GM23338 (cell line): ENCODE data around the gene DTX4. TPM values are rescaled to one million over a fixed set of nuclear protein-coding genes. Genes with fewer than 3 reads are reported as not detected.
A peak's percentile ranks its signal among the peaks of the same experiment; 100 is the strongest.

Experiments
- ATAC-seq: fragments of 200-7000 bp; cut with Tn5 transposase; 3 replicates; pipeline ENCODE4 v1.9.1; 2020
- DNase-seq: peaks from one replicate; pipeline ENCODE4 v3.0.0-alpha.2; 2015; ENCODE audit warnings: low spot score
- H2AFZ ChIP-seq: fragments of 200-600 bp; sonication (generic); 2 replicates; pipeline ENCODE4 v1.8.0; 2016; ENCODE audit warnings: antibody characterized with exemption, mild to moderate bottlenecking, moderate library complexity
- H3F3A ChIP-seq: fragments of 200-600 bp; sonication (generic); replicated peaks from 2 replicates; pipeline ENCODE4 v1.8.0; 2017; ENCODE audit warnings: antibody characterized with exemption, mixed run types, low read depth
- H3K27ac ChIP-seq: fragments of 200-600 bp; sonication (generic); 2 replicates; pipeline ENCODE4 v1.6.1; 2016; ENCODE audit warnings: low read depth
- H3K27me3 ChIP-seq: fragments of 200-600 bp; sonication (generic); 2 replicates; pipeline ENCODE4 v1.8.0; 2016; ENCODE audit warnings: mild to moderate bottlenecking, mixed run types, moderate library complexity; ENCODE audit not compliant: insufficient read depth
- H3K36me3 ChIP-seq: fragments of 200-600 bp; sonication (generic); 2 replicates; pipeline ENCODE4 v1.8.0; 2016; ENCODE audit warnings: mild to moderate bottlenecking; ENCODE audit not compliant: insufficient read depth
- H3K4me1 ChIP-seq: fragments of 200-600 bp; sonication (generic); 2 replicates; pipeline ENCODE4 v1.8.0; 2016; ENCODE audit warnings: mild to moderate bottlenecking, moderate library complexity; ENCODE audit not compliant: insufficient read depth
- H3K4me2 ChIP-seq: fragments of 200-600 bp; sonication (generic); 2 replicates; pipeline ENCODE4 v1.7.1; 2017; ENCODE audit warnings: mixed run types
- H3K4me3 ChIP-seq: fragments of 200-600 bp; sonication (generic); 2 replicates; pipeline ENCODE4 v1.6.1; 2016; ENCODE audit warnings: mixed run types
- H3K79me2 ChIP-seq: fragments of 200-600 bp; sonication (generic); replicated peaks from 2 replicates; pipeline ENCODE4 v1.8.0; 2017; ENCODE audit warnings: mild to moderate bottlenecking; ENCODE audit not compliant: insufficient read depth
- H3K9me2 ChIP-seq: fragments of 200-600 bp; sonication (generic); 2 replicates; pipeline ENCODE4 v1.8.0; 2017; ENCODE audit not compliant: insufficient read depth
- H4K20me1 ChIP-seq: fragments of 200-600 bp; sonication (generic); replicated peaks from 2 replicates; pipeline ENCODE4 v1.8.0; 2017; ENCODE audit warnings: mild to moderate bottlenecking; ENCODE audit not compliant: insufficient read depth
- H3K27ac Mint-ChIP-seq: 2 replicates; pipeline ENCODE4 v1.8.0; 2020; ENCODE audit warnings: inconsistent platforms, mild to moderate bottlenecking, moderate library complexity, mixed read lengths
- H3K27me3 Mint-ChIP-seq: 3 replicates; pipeline ENCODE4 v1.8.0; 2022; ENCODE audit warnings: low read depth, mild to moderate bottlenecking, moderate library complexity, mixed read lengths, inconsistent platforms; ENCODE audit not compliant: insufficient read depth, poor library complexity
- H3K36me3 Mint-ChIP-seq: 3 replicates; pipeline ENCODE4 v1.8.0; 2021; ENCODE audit warnings: low read depth, mild to moderate bottlenecking, inconsistent platforms, moderate library complexity, mixed read lengths
- H3K4me1 Mint-ChIP-seq: 3 replicates; pipeline ENCODE4 v1.8.0; 2020; ENCODE audit warnings: mild to moderate bottlenecking, inconsistent platforms, mixed read lengths
- H3K4me3 Mint-ChIP-seq: 3 replicates; pipeline ENCODE4 v1.8.0; 2021; ENCODE audit warnings: moderate library complexity, mild to moderate bottlenecking, inconsistent platforms, mixed read lengths
- H3K9me3 Mint-ChIP-seq: 3 replicates; pipeline ENCODE4 v1.8.0; 2020; ENCODE audit warnings: moderate library complexity, mild to moderate bottlenecking, inconsistent platforms, mixed read lengths
- ETS1 ChIP-seq: IDR thresholded peaks from 2 replicates; pipeline ENCODE4 v1.6.1; 2016; ENCODE audit warnings: antibody characterized with exemption
- NANOG ChIP-seq: IDR thresholded peaks from 2 replicates; pipeline ENCODE4 v1.6.1; 2016; ENCODE audit warnings: antibody characterized with exemption, borderline replicate concordance
- POLR2AphosphoS5 ChIP-seq: IDR thresholded peaks from 2 replicates; pipeline ENCODE4 v1.6.1; 2016; ENCODE audit warnings: antibody characterized with exemption, low read depth
- ZNF114 ChIP-seq: fragments of 250-450 bp; sonication (Bioruptor Pico); IDR thresholded peaks from 2 replicates; pipeline ENCODE4 v1.5.0; 2020; ENCODE audit warnings: mild to moderate bottlenecking, moderate library complexity
- polyA plus RNA-seq: library from polyadenylated mRNA; unstranded; fragments of >200 nt; fragmentation: Nextera tagmentation; extraction: Ambion mirVana; gene quantifications from 2 replicates; pipeline ENCODE4 v1.2.1, GENCODE V29; 2016
- total RNA-seq: library from RNA; depleted of rRNA; stranded (reverse); fragments of >200 nt; shearing (Covaris generic); gene quantifications from 2 replicates; pipeline ENCODE4 v1.2.3, GENCODE V29; 2014
- TF ChIP-seq, protein P1 (sequence below): fragments of 250-450 bp; sonication (Bioruptor Pico); IDR thresholded peaks from 2 replicates; pipeline ENCODE4 v1.5.0; 2020; ENCODE audit warnings: mild to moderate bottlenecking, moderate library complexity

The DTX4 gene
- total and polyA plus RNA-seq, 2 experiments from 2014 or later, result 4.2 to 14.7 TPM

DNA sequence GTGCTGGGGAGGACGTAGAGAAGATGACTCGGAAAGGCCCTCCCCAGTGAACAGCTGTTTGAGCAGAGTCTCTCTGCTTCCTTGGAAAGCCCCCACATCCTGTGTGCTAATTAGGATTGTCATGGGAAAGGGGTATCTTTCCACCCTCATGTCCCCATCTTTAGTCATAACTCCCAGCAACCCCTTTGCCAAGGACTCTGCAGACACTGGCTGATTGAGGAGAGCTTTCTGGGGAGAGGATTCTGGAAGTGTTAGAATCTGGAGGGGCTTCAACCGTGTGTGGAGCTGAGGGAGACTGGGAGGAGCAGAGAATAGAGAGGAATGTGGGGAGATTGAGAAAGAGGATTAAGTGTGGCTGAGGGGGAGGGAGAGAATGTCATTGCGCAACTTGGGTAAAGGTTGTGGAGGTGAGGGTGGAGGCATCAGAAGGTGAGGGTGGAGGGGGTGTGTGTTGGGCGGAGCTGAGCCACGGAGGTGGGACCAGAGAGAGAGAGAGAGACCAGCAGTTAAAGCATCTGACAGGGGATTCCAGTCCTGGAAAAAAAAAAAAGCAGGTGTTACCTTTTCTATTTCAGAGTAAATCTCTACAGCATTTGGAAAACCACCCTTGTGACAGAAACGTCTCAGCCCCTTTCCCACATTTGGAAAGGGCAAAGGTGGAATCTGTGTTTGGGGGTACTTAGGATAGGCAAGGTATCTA lies 2.2 kb downstream of the DTX4 start:
- peaks cover 12% of the 10 kb centered on the region for H3K9me3 Mint-ChIP-seq
- Histone ChIP-seq H3K4me3 (peak overlapping the region; percentile 83), H3K27ac (peak overlapping the region; percentile 82; the same call in 1 of the 2 replicates), H3K4me2 (peak overlapping the region; percentile 99), H3F3A (peaks cover 5% of the 10 kb centered on the region; the same call in 1 of the 2 replicates), H3K79me2 (peaks cover 21% of the 10 kb centered on the region), H3K9me2 (no peaks in the 10 kb centered on the region; the same call in 1 of the 2 replicates), H3K4me1 (peaks cover 13% of the 10 kb centered on the region), H3K36me3 (no peaks in the 10 kb centered on the region; the same call in 1 of the 2 replicates), H4K20me1 (0 out of 2 replicates have a peak, but pooled peaks cover 7% of the 10 kb centered on the region), H2AFZ (peak overlapping the region; percentile 89), H3K27me3 (peaks cover 6% of the 10 kb centered on the region; the same call in 1 of the 2 replicates)
- peaks cover 28% of the 10 kb centered on the region for H3K36me3 Mint-ChIP-seq
- peak; percentile 43 for ATAC-seq
- peak; percentile 86 for DNase-seq
- H3K27ac Mint-ChIP-seq, result peak overlapping the region; percentile 56; the same call in 1 of the 2 replicates
- peak overlapping the region; percentile 91 for H3K4me3 Mint-ChIP-seq
- TF ChIP-seq POLR2AphosphoS5 (no peak; the same call in 1 of the 2 replicates), ZNF114 (CRISPR knock-in tag) (no peak), NANOG (no peak), ETS1 (no peak)
- TF ChIP-seq, protein P1, sequence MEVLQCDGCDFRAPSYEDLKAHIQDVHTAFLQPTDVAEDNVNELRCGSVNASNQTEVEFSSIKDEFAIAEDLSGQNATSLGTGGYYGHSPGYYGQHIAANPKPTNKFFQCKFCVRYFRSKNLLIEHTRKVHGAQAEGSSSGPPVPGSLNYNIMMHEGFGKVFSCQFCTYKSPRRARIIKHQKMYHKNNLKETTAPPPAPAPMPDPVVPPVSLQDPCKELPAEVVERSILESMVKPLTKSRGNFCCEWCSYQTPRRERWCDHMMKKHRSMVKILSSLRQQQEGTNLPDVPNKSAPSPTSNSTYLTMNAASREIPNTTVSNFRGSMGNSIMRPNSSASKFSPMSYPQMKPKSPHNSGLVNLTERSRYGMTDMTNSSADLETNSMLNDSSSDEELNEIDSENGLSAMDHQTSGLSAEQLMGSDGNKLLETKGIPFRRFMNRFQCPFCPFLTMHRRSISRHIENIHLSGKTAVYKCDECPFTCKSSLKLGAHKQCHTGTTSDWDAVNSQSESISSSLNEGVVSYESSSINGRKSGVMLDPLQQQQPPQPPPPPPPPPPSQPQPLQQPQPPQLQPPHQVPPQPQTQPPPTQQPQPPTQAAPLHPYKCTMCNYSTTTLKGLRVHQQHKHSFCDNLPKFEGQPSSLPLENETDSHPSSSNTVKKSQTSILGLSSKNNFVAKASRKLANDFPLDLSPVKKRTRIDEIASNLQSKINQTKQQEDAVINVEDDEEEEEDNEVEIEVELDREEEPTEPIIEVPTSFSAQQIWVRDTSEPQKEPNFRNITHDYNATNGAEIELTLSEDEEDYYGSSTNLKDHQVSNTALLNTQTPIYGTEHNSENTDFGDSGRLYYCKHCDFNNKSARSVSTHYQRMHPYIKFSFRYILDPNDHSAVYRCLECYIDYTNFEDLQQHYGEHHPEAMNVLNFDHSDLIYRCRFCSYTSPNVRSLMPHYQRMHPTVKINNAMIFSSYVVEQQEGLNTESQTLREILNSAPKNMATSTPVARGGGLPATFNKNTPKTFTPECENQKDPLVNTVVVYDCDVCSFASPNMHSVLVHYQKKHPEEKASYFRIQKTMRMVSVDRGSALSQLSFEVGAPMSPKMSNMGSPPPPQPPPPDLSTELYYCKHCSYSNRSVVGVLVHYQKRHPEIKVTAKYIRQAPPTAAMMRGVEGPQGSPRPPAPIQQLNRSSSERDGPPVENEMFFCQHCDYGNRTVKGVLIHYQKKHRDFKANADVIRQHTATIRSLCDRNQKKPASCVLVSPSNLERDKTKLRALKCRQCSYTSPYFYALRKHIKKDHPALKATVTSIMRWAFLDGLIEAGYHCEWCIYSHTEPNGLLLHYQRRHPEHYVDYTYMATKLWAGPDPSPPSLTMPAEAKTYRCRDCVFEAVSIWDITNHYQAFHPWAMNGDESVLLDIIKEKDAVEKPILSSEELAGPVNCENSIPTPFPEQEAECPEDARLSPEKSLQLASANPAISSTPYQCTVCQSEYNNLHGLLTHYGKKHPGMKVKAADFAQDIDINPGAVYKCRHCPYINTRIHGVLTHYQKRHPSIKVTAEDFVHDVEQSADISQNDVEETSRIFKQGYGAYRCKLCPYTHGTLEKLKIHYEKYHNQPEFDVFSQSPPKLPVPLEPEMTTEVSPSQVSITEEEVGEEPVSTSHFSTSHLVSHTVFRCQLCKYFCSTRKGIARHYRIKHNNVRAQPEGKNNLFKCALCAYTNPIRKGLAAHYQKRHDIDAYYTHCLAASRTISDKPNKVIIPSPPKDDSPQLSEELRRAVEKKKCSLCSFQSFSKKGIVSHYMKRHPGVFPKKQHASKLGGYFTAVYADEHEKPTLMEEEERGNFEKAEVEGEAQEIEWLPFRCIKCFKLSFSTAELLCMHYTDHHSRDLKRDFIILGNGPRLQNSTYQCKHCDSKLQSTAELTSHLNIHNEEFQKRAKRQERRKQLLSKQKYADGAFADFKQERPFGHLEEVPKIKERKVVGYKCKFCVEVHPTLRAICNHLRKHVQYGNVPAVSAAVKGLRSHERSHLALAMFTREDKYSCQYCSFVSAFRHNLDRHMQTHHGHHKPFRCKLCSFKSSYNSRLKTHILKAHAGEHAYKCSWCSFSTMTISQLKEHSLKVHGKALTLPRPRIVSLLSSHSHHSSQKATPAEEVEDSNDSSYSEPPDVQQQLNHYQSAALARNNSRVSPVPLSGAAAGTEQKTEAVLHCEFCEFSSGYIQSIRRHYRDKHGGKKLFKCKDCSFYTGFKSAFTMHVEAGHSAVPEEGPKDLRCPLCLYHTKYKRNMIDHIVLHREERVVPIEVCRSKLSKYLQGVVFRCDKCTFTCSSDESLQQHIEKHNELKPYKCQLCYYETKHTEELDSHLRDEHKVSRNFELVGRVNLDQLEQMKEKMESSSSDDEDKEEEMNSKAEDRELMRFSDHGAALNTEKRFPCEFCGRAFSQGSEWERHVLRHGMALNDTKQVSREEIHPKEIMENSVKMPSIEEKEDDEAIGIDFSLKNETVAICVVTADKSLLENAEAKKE (CRISPR knock-in tag), result peak; percentile 37; the same call in 1 of the 2 replicates
- H3K27me3 Mint-ChIP-seq, result peaks cover 16% of the 10 kb centered on the region
- peaks cover 35% of the 10 kb centered on the region for H3K4me1 Mint-ChIP-seq
